OCI-LY3 (cell line): Measurements from ENCODE around the gene TMTC4.
"Not testable (repeated sequence)": the region's sequence is repeated elsewhere in the genome, so short reads cannot be mapped to it uniquely, and the experiment has no call there.

Experiments used
- H2AFZ ChIP-seq: fragments of 200-600, 300-600 bp; shearing (Covaris generic); 2 replicates; pipeline ENCODE4 v1.6.0; 2014; ENCODE audit warnings: antibody characterized with exemption, low read depth, low read length
- H3K27ac ChIP-seq: fragments of 200-600, 300-600 bp; sonication (generic); 2 replicates; pipeline ENCODE4 v1.5.1; 2014; ENCODE audit warnings: mild to moderate bottlenecking, low read length, moderate library complexity, mixed read lengths
- H3K27me3 ChIP-seq: fragments of 200-600, 300-600 bp; sonication (generic); 2 replicates; pipeline ENCODE4 v1.6.1; 2014; ENCODE audit warnings: low read depth, low read length, mixed read lengths
- H3K36me3 ChIP-seq: fragments of 200-600, 300-600 bp; sonication (generic); replicated peaks from 2 replicates; pipeline ENCODE3; 2014; ENCODE audit warnings: low read depth, low read length, mixed read lengths
- H3K4me1 ChIP-seq: fragments of 300-600, 200-600 bp; sonication (generic); 2 replicates; pipeline ENCODE4 v1.6.1; 2014; ENCODE audit warnings: low read length, mixed read lengths
- H3K4me2 ChIP-seq: fragments of 200-600, 300-600 bp; sonication (generic); 2 replicates; pipeline ENCODE4 v1.6.1; 2014; ENCODE audit warnings: low read length, mixed read lengths
- H3K4me3 ChIP-seq: fragments of 300-600, 200-600 bp; sonication (generic); 2 replicates; pipeline ENCODE4 v1.5.1; 2014; ENCODE audit warnings: antibody characterized with exemption, mild to moderate bottlenecking, low read length, moderate library complexity
- H3K79me2 ChIP-seq: fragments of 300-600, 200-600 bp; shearing (Covaris generic); 2 replicates; pipeline ENCODE4 v1.6.1; 2014; ENCODE audit warnings: mild to moderate bottlenecking, low read length, mixed read lengths
- H3K9ac ChIP-seq: fragments of 300-600, 200-600 bp; shearing (Covaris generic); 2 replicates; pipeline ENCODE4 v1.6.0; 2014; ENCODE audit warnings: mild to moderate bottlenecking, low read length, moderate library complexity
- H3K9me3 ChIP-seq: fragments of 200-600, 300-600 bp; shearing (Covaris generic); 2 replicates; pipeline ENCODE4 v1.6.1; 2014; ENCODE audit warnings: low read length, mixed read lengths; ENCODE audit not compliant: insufficient read depth
- H4K20me1 ChIP-seq: fragments of 200-600, 300-600 bp; sonication (generic); 2 replicates; pipeline ENCODE4 v1.6.1; 2016; ENCODE audit warnings: low read length, mixed read lengths; ENCODE audit not compliant: insufficient read depth
- EZH2phosphoT487 ChIP-seq: fragments of 200-600 bp; shearing (Covaris generic); IDR thresholded peaks from 2 replicates; pipeline ENCODE4 v1.6.1; 2018; ENCODE audit warnings: antibody characterized with exemption, mixed run types, low read depth
- TF ChIP-seq, protein P1 (sequence below): fragments of 200-600, 300-600 bp; sonication (generic); IDR thresholded peaks from 2 replicates; pipeline ENCODE4 v1.5.1; 2014; ENCODE audit warnings: antibody characterized with exemption, low read length, low read depth

The TMTC4 gene

DNA sequence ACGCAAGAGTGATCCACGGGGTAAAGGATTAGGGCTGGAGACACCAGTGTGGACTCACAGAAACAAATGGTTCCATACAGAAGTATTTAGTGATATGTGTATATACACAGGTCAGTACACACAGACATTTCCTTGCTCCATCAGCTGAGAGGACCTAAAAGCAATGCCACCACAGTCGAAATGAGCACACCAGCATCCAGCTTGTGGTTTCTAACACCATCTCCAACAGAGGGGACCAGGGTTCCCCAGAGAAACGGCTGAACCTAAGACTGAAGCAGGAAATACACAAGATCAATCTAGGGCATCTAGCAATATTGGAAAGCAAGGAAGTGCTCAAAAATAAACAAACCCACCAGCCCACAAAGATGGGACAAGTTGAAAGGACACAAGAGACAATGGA is 93.6 kb downstream of the TMTC4 start:
- no peak for TF ChIP-seq EZH2phosphoT487
- Histone ChIP-seq H3K9ac (no peak overlapping the region), H3K27me3 (no peaks in the 10 kb centered on the region), H3K4me1 (peaks cover 3% of the 10 kb centered on the region; the same call in 1 of the 2 replicates), H3K9me3 (no peaks in the 10 kb centered on the region), H3K4me3 (no peak overlapping the region), H2AFZ (no peak overlapping the region), H3K4me2 (no peak overlapping the region), H3K27ac (no peak overlapping the region), H3K79me2 (no peaks in the 10 kb centered on the region), H3K36me3 (no peaks in the 10 kb centered on the region), H4K20me1 (no peaks in the 10 kb centered on the region)

DNA sequence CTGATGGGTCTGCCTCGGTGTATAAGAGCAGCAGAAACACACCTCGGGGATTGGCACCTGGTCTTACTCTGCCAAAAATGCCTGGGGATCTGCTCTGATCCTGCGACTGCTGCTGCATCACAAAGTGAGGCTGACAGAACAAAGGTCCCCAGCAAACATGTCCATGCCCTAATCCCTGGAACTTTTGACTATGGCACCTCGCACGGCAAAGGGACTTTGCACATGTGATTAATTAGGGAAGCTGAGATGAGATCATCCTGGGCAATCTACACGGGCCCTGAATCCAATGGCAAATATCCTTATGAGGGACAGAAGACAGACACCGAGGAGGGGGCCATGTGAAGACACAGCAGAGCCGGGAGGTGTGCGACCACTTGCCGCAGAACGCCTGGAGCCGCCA is 94.5 kb downstream of the TMTC4 start:
- H3K4me2 ChIP-seq, result no peak overlapping the region
- no peaks in the 10 kb centered on the region for H4K20me1 ChIP-seq
- H3K27me3 ChIP-seq, result no peaks in the 10 kb centered on the region
- no peak overlapping the region for H3K27ac ChIP-seq
- H2AFZ ChIP-seq, result no peak overlapping the region
- TF ChIP-seq EZH2phosphoT487, result no peak
- TF ChIP-seq, protein P1, sequence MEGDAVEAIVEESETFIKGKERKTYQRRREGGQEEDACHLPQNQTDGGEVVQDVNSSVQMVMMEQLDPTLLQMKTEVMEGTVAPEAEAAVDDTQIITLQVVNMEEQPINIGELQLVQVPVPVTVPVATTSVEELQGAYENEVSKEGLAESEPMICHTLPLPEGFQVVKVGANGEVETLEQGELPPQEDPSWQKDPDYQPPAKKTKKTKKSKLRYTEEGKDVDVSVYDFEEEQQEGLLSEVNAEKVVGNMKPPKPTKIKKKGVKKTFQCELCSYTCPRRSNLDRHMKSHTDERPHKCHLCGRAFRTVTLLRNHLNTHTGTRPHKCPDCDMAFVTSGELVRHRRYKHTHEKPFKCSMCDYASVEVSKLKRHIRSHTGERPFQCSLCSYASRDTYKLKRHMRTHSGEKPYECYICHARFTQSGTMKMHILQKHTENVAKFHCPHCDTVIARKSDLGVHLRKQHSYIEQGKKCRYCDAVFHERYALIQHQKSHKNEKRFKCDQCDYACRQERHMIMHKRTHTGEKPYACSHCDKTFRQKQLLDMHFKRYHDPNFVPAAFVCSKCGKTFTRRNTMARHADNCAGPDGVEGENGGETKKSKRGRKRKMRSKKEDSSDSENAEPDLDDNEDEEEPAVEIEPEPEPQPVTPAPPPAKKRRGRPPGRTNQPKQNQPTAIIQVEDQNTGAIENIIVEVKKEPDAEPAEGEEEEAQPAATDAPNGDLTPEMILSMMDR, result no peak
- H3K4me3 ChIP-seq, result no peak overlapping the region
- no peaks in the 10 kb centered on the region for H3K36me3 ChIP-seq
- H3K9ac ChIP-seq, result no peak overlapping the region
- H3K9me3 ChIP-seq, result no peaks in the 10 kb centered on the region
- no peaks in the 10 kb centered on the region for H3K79me2 ChIP-seq
- peaks cover 3% of the 10 kb centered on the region; the same call in 1 of the 2 replicates for H3K4me1 ChIP-seq

DNA sequence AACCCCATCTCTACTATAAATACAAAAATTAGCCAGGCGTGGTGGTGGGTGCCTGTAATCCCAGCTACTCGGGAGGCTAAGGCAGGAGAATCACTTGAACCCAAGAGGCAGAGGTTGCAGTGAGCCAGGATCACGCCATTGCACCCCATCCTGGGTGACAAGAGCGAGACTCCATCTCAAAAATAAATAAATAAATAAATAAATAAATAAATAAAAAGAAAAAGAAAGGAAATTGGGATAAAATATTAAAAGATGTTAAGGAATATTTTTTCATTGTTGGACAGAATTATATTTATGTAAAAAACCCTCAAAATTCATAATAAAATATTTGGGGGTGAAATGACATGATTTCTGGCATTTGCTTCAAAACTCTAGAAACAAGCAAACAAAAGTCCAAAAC is 97.4 kb downstream of the TMTC4 start:
- not testable (repeated sequence) for H4K20me1 ChIP-seq, H3K79me2 ChIP-seq, H3K36me3 ChIP-seq, H3K4me1 ChIP-seq, H3K4me3 ChIP-seq, H3K9ac ChIP-seq, H2AFZ ChIP-seq, H3K27me3 ChIP-seq, H3K27ac ChIP-seq, H3K9me3 ChIP-seq, H3K4me2 ChIP-seq

DNA sequence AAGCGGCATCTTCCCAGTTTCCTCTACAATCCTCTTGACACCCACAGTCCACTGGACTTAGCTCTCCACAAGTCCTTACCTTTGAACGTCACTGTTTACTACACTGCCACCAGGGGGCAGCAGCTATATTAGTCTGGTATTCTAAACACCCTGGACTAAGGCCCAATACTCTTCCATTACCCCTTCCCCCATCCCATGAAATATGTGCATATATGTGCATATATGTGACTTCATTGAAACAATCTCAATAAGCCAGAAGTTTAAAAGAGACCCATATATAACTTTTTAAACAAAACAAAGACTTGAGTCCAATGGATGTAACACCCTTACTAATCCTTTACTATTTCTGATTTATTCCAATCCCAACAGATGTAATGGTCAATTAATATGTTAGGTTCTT is 101.5 kb downstream of the TMTC4 start:
- H3K9me3 ChIP-seq, result no peaks in the 10 kb centered on the region
- H3K9ac ChIP-seq, result no peak overlapping the region
- H3K4me3 ChIP-seq, result no peak overlapping the region
- no peak for TF ChIP-seq EZH2phosphoT487
- TF ChIP-seq, protein P1, result peak; percentile 94
- H3K79me2 ChIP-seq, result no peaks in the 10 kb centered on the region
- no peaks in the 10 kb centered on the region for H4K20me1 ChIP-seq
- no peaks in the 10 kb centered on the region for H3K36me3 ChIP-seq
- no peak overlapping the region for H2AFZ ChIP-seq
- no peak overlapping the region for H3K4me2 ChIP-seq
- peaks cover 3% of the 10 kb centered on the region; the same call in 1 of the 2 replicates for H3K4me1 ChIP-seq
- no peak overlapping the region for H3K27ac ChIP-seq
- H3K27me3 ChIP-seq, result no peaks in the 10 kb centered on the region

DNA sequence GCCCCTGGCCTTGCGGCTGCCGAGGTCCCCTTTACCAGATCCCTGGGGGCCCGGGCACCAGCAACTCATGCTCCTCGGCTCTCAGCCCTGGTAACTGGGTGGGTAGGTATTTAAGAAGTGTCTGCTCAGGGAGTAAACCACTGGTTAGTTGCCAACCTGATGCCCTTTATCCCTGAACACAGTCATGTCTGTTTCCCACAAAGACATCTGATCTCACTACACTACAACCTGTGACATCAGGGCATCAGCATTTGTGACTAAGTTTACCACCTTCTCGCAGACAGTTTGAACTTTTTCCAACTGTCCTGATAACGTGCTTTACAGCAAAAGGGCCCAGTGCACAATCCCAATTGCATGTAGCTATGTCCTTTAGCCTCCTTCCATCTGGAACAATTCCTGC is 108.1 kb downstream of the TMTC4 start:
- H3K9me3 ChIP-seq, result no peaks in the 10 kb centered on the region
- no peak overlapping the region for H3K9ac ChIP-seq
- no peak overlapping the region for H3K27ac ChIP-seq
- no peak overlapping the region for H3K4me2 ChIP-seq
- H3K4me3 ChIP-seq, result no peak overlapping the region
- TF ChIP-seq, protein P1, result no peak
- TF ChIP-seq EZH2phosphoT487, result no peak
- no peaks in the 10 kb centered on the region for H4K20me1 ChIP-seq
- H3K27me3 ChIP-seq, result no peaks in the 10 kb centered on the region
- H3K4me1 ChIP-seq, result no peaks in the 10 kb centered on the region
- no peaks in the 10 kb centered on the region for H3K36me3 ChIP-seq
- H2AFZ ChIP-seq, result no peak overlapping the region
- H3K79me2 ChIP-seq, result no peaks in the 10 kb centered on the region
